Measurements from ENCODE around the gene DUSP22. TPM values are rescaled to one million over a fixed set of nuclear protein-coding genes. Genes with fewer than 3 reads are reported as not detected.

Gene DUSP22
- total RNA-seq, 1 experiment from 2014 or later: 16.0 TPM

DNA sequence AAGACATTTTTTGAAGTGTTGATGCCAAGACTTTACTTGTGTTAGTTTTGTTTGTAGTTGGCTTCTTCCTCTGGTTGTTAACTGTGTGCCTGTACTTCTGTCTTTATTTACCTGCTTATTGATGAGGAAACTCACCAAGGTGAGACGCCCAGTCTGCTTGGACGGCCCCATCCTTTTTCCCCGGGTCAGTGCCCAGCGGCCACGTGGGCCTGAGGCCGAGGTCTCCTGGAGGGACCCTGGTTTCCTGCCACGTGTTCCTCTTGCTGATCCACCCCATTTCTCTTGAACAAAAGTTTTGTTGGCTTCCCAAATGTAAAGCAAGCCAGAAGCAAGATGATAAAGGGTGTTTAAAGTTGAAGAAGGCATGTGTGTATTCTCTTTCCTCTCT is 24.8 kb downstream of the DUSP22 start:
- DNase-seq (ENCODE audit: low spot score): no peak
- CTCF ChIA-PET: no interaction called here
- TF ChIP-seq EZH2 (IDR thresholded peaks at IDR 0.05; ENCODE audit: borderline replicate concordance, low read depth, low read length, poor library complexity, severe bottlenecking) (no peak), CTCF (conservative IDR thresholded peaks at IDR 0.05; ENCODE audit: low read depth, low read length) (no peak)
- no peak overlapping the region for H3K27ac ChIP-seq (ENCODE audit: low read depth, low read length, poor library complexity, severe bottlenecking)
- no peaks in the 10 kb centered on the region for H3K4me1 ChIP-seq (ENCODE audit: insufficient read depth, low read length, poor library complexity, severe bottlenecking)
- POLR2A ChIA-PET (ENCODE audit: low non-redundant PET): no interaction called here
- no peaks in the 10 kb centered on the region for H3K36me3 ChIP-seq (ENCODE audit: insufficient read depth, low read length, poor library complexity, severe bottlenecking)
- BruUV-seq (replicated peaks): no TSS peak
- H3K27me3 ChIP-seq (replicated peaks; ENCODE audit: insufficient read depth, low read depth, low read length, poor library complexity): no peaks in the 10 kb centered on the region
- no peak overlapping the region for H3K4me3 ChIP-seq (ENCODE audit: low read depth, low read length, poor library complexity, severe bottlenecking)
- intact Hi-C loops (cut with micrococcal nuclease; ENCODE audit: unreplicated experiment): no loop called here
- peaks cover 9% of the 10 kb centered on the region for H3K9me3 ChIP-seq (ENCODE audit: low read depth, low read length, poor library complexity, severe bottlenecking)

- Histone ChIP-seq H3K9me3 (ENCODE audit: low read depth, low read length, poor library complexity, severe bottlenecking) (peaks cover 9% of the 10 kb centered on the region), H3K27ac (ENCODE audit: low read depth, low read length, poor library complexity, severe bottlenecking) (no peak overlapping the region), H3K4me3 (ENCODE audit: low read depth, low read length, poor library complexity, severe bottlenecking) (no peak overlapping the region), H3K4me1 (ENCODE audit: insufficient read depth, low read length, poor library complexity, severe bottlenecking) (no peaks in the 10 kb centered on the region), H3K27me3 (replicated peaks; ENCODE audit: insufficient read depth, low read depth, low read length, poor library complexity) (no peaks in the 10 kb centered on the region), H3K36me3 (ENCODE audit: insufficient read depth, low read length, poor library complexity, severe bottlenecking) (no peaks in the 10 kb centered on the region)
- TF ChIP-seq EZH2 (IDR thresholded peaks at IDR 0.05; ENCODE audit: borderline replicate concordance, low read depth, low read length, poor library complexity, severe bottlenecking): no peak
- TF ChIP-seq CTCF (conservative IDR thresholded peaks at IDR 0.05; ENCODE audit: low read depth, low read length): no peak
- CTCF ChIA-PET: no interaction called here
- intact Hi-C loops (cut with micrococcal nuclease; ENCODE audit: unreplicated experiment): no loop called here
- no peak for DNase-seq (ENCODE audit: low spot score)
- POLR2A ChIA-PET (ENCODE audit: low non-redundant PET): no interaction called here
- no TSS peak for BruUV-seq (replicated peaks)
Measured at GRCh38 chr6:317448-318144, 25.3 kb downstream of the DUSP22 start.

- intact Hi-C loops (cut with micrococcal nuclease; ENCODE audit: unreplicated experiment): no loop called here
- POLR2A ChIA-PET (ENCODE audit: low non-redundant PET): no interaction called here
- no peaks in the 10 kb centered on the region for H3K27me3 ChIP-seq (replicated peaks; ENCODE audit: insufficient read depth, low read depth, low read length, poor library complexity)
- CTCF ChIA-PET: no interaction called here
- H3K4me3 ChIP-seq (ENCODE audit: low read depth, low read length, poor library complexity, severe bottlenecking): no peak overlapping the region
- no peak overlapping the region for H3K27ac ChIP-seq (ENCODE audit: low read depth, low read length, poor library complexity, severe bottlenecking)
- H3K36me3 ChIP-seq (ENCODE audit: insufficient read depth, low read length, poor library complexity, severe bottlenecking): no peaks in the 10 kb centered on the region
- no peak for DNase-seq (ENCODE audit: low spot score)
- H3K9me3 ChIP-seq (ENCODE audit: low read depth, low read length, poor library complexity, severe bottlenecking): peaks cover 9% of the 10 kb centered on the region
- no peaks in the 10 kb centered on the region for H3K4me1 ChIP-seq (ENCODE audit: insufficient read depth, low read length, poor library complexity, severe bottlenecking)
- no peak for TF ChIP-seq EZH2 (IDR thresholded peaks at IDR 0.05; ENCODE audit: borderline replicate concordance, low read depth, low read length, poor library complexity, severe bottlenecking)
- no peak for TF ChIP-seq CTCF (conservative IDR thresholded peaks at IDR 0.05; ENCODE audit: low read depth, low read length)
- no TSS peak for BruUV-seq (replicated peaks)
Measured at GRCh38 chr6:318243-318890, 26.1 kb downstream of the DUSP22 start.
